Lung (tissue), 12 donors: ENCODE data around the gene SFT2D3. TPM values are rescaled to one million over a fixed set of nuclear protein-coding genes. Genes with fewer than 3 reads are reported as not detected.

Experiments used
- ATAC-seq: fragments of 200-7000 bp; cut with Tn5 transposase; one replicate; pipeline ENCODE4 v1.9.1; 2020; ENCODE audit warnings: moderate number of reproducible peaks; ENCODE audit not compliant: insufficient read depth, low FRiP score
- DNase-seq, 3 donors: peaks; one replicate each; pipeline ENCODE4 v3.0.0-alpha.2; 2013 to 2017
- H3K27ac ChIP-seq, 2 donors: one replicate each; pipeline ENCODE4 v1.5.1; 2013; ENCODE audit warnings: mild to moderate bottlenecking in 2 of 2, moderate library complexity in 2 of 2, control low read depth in 1 of 2, inconsistent platforms in 1 of 2, low read depth in 1 of 2, low read length in 1 of 2
- H3K27me3 ChIP-seq, 3 donors: one replicate each; pipeline ENCODE4 v1.5.1; 2013; ENCODE audit warnings: low read length in 2 of 3; ENCODE audit not compliant: control insufficient read depth in 3 of 3, insufficient read depth in 3 of 3
- H3K36me3 ChIP-seq, 4 donors: one replicate each; pipeline ENCODE4 v1.5.1; 2013; ENCODE audit warnings: low read length in 4 of 4, mild to moderate bottlenecking in 1 of 4, moderate library complexity in 1 of 4; ENCODE audit not compliant: control insufficient read depth in 4 of 4, insufficient read depth in 4 of 4
- H3K4me1 ChIP-seq, 5 donors: one replicate each; pipeline ENCODE4 v1.5.1; 2013; ENCODE audit warnings: low read length in 5 of 5, mild to moderate bottlenecking in 2 of 5, moderate library complexity in 1 of 5; ENCODE audit not compliant: control insufficient read depth in 5 of 5, insufficient read depth in 5 of 5
- H3K4me3 ChIP-seq: one replicate; pipeline ENCODE4 v1.5.1; 2013; ENCODE audit warnings: mild to moderate bottlenecking, control low read depth, moderate library complexity
- H3K9ac ChIP-seq, 2 donors: one replicate each; pipeline ENCODE4 v1.5.1; 2013; ENCODE audit warnings: low read length in 2 of 2, control low read depth in 1 of 2; ENCODE audit not compliant: insufficient read depth in 1 of 2
- H3K9me3 ChIP-seq, 4 donors: one replicate each; pipeline ENCODE4 v1.5.1; 2013; ENCODE audit warnings: low read length in 3 of 4, mild to moderate bottlenecking in 1 of 4, moderate library complexity in 1 of 4; ENCODE audit not compliant: control insufficient read depth in 4 of 4, insufficient read depth in 3 of 4
- WGBS, 2 donors: extraction: QIAGEN DNeasy Blood & Tissue Kit; methylation state at CpG; one replicate each; pipeline ENCODE4 v1.1.7; 2013; 5-methylcytosine and 5-hydroxymethylcytosine counted together
- polyA plus RNA-seq, 2 donors: library from polyadenylated mRNA; stranded (reverse); fragments of 200-250 nt; gene quantifications; one replicate each; pipeline ENCODE4 v1.2.1, GENCODE V29; 2013
- total RNA-seq, 2 donors: library from RNA; depleted of rRNA in 1 of 2; stranded (reverse); fragments of >200 nt in 1 of 2; gene quantifications; one replicate each; pipeline ENCODE4 v1.2.1, GENCODE V29; 2014 to 2021
- TF ChIP-seq, protein P1 (sequence below): IDR thresholded peaks from 2 replicates; pipeline ENCODE4 v1.5.1; 2012; ENCODE audit warnings: mild to moderate bottlenecking; ENCODE audit errors: control extremely low read depth, extremely low read depth
- donor health status: control.
- donor health status: control.
- donor health status: Bipolar disorder and iron deficiency.
- donor health status: healthy.
- donor health status: DM: yes; HTN: yes; CAD: no.

SFT2D3 gene
- total and polyA plus RNA-seq, 4 donors, result 5.0 to 11.0 (median 8.5) TPM

DNA sequence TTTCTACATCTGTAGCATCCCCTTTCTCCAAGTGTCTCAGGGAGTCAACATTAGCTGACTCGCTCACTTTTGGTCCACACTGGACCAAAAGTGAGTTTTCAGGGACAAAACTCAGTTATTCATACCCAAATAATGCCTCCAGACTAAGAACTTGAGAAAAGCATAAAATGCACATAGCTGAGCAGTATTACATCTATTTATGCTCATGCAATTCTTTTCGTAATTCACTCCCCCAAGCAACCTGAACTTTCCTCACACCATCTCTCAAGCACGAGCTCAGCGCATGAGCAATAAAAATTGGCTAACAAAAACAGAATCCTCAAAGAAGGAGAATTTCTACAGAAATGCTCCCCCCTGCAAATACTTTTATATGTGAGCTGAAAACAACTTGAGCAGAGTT, 17.0 kb downstream of the SFT2D3 start:
- TF ChIP-seq, protein P1, sequence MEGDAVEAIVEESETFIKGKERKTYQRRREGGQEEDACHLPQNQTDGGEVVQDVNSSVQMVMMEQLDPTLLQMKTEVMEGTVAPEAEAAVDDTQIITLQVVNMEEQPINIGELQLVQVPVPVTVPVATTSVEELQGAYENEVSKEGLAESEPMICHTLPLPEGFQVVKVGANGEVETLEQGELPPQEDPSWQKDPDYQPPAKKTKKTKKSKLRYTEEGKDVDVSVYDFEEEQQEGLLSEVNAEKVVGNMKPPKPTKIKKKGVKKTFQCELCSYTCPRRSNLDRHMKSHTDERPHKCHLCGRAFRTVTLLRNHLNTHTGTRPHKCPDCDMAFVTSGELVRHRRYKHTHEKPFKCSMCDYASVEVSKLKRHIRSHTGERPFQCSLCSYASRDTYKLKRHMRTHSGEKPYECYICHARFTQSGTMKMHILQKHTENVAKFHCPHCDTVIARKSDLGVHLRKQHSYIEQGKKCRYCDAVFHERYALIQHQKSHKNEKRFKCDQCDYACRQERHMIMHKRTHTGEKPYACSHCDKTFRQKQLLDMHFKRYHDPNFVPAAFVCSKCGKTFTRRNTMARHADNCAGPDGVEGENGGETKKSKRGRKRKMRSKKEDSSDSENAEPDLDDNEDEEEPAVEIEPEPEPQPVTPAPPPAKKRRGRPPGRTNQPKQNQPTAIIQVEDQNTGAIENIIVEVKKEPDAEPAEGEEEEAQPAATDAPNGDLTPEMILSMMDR, result no peak
- H3K27me3 ChIP-seq, result no peaks in the 10 kb centered on the region
- ATAC-seq (no peak), DNase-seq (no peak)
- H3K9me3 ChIP-seq, result no peaks in the 10 kb centered on the region
- no peak overlapping the region for H3K9ac ChIP-seq
- H3K27ac ChIP-seq, result no peak overlapping the region
- no peak overlapping the region for H3K4me3 ChIP-seq
- H3K36me3 ChIP-seq, result peaks cover 18 to 36% (median 26%) of the 10 kb centered on the region in 4 donors
- 76 to 94% methylated on average over 4 of the region's 4 CpGs for WGBS, 2 donors
- peaks cover 0 to 10% (median 3%) of the 10 kb centered on the region in 5 donors for H3K4me1 ChIP-seq

DNA sequence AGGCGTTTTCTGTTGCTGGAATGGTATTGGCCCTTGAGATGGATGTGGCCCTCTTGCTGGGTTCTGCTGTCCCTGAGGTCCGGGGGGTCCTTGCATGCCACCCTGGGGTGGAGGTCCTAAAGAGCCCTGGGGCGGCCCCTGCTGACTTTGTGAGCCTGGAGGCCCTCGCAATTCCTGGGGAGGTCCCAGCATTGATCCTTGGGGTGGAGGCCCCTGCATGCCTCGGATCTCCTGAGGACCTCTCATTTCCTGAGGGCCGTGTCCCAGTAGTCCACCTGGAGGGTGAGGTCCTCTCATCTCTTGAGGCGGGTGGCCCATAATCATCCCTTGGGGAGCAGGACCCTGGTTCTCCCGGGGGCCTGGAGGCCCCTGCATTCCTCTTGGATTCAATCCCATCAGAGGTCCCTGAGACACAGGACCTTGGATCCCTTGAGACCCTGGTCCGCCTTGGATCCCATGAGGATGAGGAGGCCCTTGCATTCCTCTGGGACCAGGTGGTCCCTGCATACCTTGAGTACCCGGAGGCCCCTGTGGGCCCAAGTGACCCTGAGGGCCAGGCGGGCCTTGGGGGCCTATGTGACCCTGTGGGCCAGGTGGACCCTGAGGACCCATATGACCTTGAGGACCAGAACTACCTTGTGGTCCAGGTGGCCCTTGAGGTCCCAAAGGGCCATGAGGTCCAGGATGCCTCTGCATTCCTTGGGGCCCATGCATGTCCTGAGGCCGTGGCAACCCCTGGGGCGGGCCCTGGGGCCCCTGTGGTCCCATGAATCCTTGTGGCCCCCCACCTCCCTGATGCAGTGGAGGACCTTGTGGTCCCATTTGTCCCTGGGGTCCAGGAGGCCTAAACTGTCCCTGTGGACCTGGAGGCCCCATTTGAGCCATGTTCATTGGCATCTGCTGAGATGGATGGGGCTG, 18.3 kb downstream of the SFT2D3 start:
- H3K4me1 ChIP-seq, result peaks cover 0 to 19% (median 3%) of the 10 kb centered on the region in 5 donors
- no peak overlapping the region for H3K27ac ChIP-seq
- H3K4me3 ChIP-seq, result no peak overlapping the region
- no peaks in the 10 kb centered on the region for H3K27me3 ChIP-seq
- ATAC-seq (no peak), DNase-seq (no peak)
- peaks cover 23 to 39% (median 25%) of the 10 kb centered on the region in 4 donors for H3K36me3 ChIP-seq
- H3K9me3 ChIP-seq, result no peaks in the 10 kb centered on the region
- no peak overlapping the region for H3K9ac ChIP-seq
- 97% methylated on average over 13 of the region's 13 CpGs for whole genome bisulfite sequencing, 2 donors
- TF ChIP-seq, protein P1, result no peak

DNA sequence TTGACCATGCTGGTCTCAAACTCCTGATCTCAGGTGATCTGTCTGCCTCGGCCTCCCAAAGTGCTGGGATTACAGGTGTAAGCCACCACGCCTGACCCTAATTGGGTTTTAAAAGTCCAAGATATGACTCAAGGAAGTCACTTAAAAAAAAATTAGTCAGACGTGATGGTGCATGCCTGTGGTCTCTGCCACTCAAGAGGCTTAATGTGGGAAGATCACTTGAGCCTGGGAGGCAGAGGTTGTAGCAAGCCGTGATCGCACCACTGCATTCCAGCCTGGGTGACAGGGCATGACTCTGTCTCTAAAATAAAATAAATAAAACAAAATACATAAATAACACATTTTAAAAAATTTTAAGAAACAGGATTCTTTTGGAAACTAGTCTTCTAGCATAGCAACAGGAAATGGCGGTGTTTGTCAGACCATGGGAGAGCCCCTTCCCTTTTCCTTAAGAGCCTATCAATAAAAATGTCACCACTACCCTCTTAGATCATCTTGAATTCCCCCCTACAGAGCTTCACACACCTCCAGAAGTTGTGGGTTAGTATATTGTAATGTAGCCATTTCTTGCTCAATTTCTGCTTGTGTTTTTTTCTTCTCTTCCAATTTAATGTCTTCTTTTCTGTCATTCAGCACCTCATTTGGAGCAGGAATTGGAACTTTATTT, 20.1 kb downstream of the SFT2D3 start:
- peaks cover 17 to 36% (median 26%) of the 10 kb centered on the region in 4 donors for H3K36me3 ChIP-seq
- H3K4me1 ChIP-seq, result peaks cover 0 to 23% (median 3%) of the 10 kb centered on the region in 5 donors
- H3K4me3 ChIP-seq, result no peak overlapping the region
- TF ChIP-seq, protein P1, result no peak
- WGBS, 2 donors, result 83 to 93% methylated on average over 6 of the region's 6 CpGs
- peak; percentile 58 for ATAC-seq
- no peaks in the 10 kb centered on the region for H3K27me3 ChIP-seq
- no peak overlapping the region for H3K9ac ChIP-seq
- peak in 1 of 3 donors; percentile 31 for DNase-seq
- H3K9me3 ChIP-seq, result no peaks in the 10 kb centered on the region
- peak overlapping the region in 1 of 2 donors; percentile 80 for H3K27ac ChIP-seq
